Thoracic aorta (tissue), 2 donors: Measurements from ENCODE around the gene SLC7A4. TPM values are rescaled to one million over a fixed set of nuclear protein-coding genes. Genes with fewer than 3 reads are reported as not detected.

ENCODE experiments used
- ATAC-seq: fragments of 150-250 bp; one replicate; pipeline ENCODE4 v1.8.0; 2017; ENCODE audit warnings: low read depth; ENCODE audit not compliant: insufficient number of reproducible peaks, low FRiP score
- DNase-seq: peaks from one replicate; pipeline ENCODE4 v3.0.0-alpha.2; 2020; ENCODE audit warnings: low spot score
- H3K27ac ChIP-seq, 2 donors: fragments of 200-600 bp; sonication (generic); 1 replicate in 1 of 2; 2 replicates in 1 of 2; pipeline ENCODE4 v1.5.1; 2016; ENCODE audit warnings: mild to moderate bottlenecking in 2 of 2, moderate library complexity in 2 of 2
- H3K27me3 ChIP-seq: fragments of 200-600 bp; sonication (generic); replicated peaks from 2 replicates; pipeline ENCODE4 v1.6.0; 2016; ENCODE audit warnings: mild to moderate bottlenecking; ENCODE audit not compliant: insufficient read depth
- H3K36me3 ChIP-seq: fragments of 200-600 bp; sonication (generic); one replicate; pipeline ENCODE4 v1.5.1; 2016
- H3K4me1 ChIP-seq, 2 donors: fragments of 200-600 bp; sonication (generic); 1 replicate in 1 of 2; 2 replicates in 1 of 2; pipeline versions ENCODE4 v1.5.1 to v1.6.0; 2016; ENCODE audit warnings: low read depth in 2 of 2, mild to moderate bottlenecking in 1 of 2; ENCODE audit not compliant: control insufficient read depth in 1 of 2
- H3K4me3 ChIP-seq: fragments of 200-600 bp; sonication (generic); 2 replicates; pipeline ENCODE4 v1.5.1; 2016; ENCODE audit warnings: mild to moderate bottlenecking
- H3K9me3 ChIP-seq: fragments of 200-600 bp; sonication (generic); 2 replicates; pipeline ENCODE4 v1.5.1; 2016
- CTCF ChIP-seq: fragments of 200-600 bp; sonication (generic); IDR thresholded peaks from one replicate; pipeline ENCODE4 v1.5.1; 2019; ENCODE audit warnings: antibody characterized with exemption
- total RNA-seq, 2 donors: library from RNA; depleted of rRNA; stranded (reverse); fragments of >200 nt; gene quantifications; one replicate each; pipeline versions ENCODE4 v1.1.0 to v1.2.3, GENCODE V29; 2016

The SLC7A4 gene
- total RNA-seq, 2 donors from 2014 or later: 1.2 TPM; not detected in 1

DNA sequence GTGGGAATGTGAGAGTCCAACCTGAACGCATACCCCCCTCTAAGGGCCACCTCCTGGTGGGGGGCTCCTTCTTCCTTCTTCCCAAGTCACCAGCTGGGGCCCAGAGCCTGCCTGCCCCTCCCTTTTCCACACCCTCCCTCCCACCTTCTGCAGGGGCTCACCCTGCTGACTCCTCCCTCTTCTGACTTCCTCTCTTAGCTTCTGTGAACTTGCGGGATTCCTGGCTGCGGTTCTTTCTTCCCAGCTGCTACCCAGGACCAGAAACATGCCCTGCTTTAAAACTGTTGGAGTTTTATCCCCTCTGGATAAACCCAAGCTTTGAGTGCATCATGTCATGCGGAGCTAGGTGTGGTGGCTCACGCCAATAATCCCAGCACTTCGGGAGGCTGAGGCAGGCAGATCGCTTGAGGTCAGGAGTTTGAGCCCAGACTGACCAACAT lies 23.5 kb upstream of the SLC7A4 start:
- ATAC-seq: no peak
- no peak for DNase-seq
- no peaks in the 10 kb centered on the region for H3K27me3 ChIP-seq
- no peak for TF ChIP-seq CTCF
- no peak overlapping the region for H3K27ac ChIP-seq
- H3K4me3 ChIP-seq: no peak overlapping the region
- no peaks in the 10 kb centered on the region for H3K9me3 ChIP-seq
- H3K36me3 ChIP-seq: no peaks in the 10 kb centered on the region
- H3K4me1 ChIP-seq: no peaks in the 10 kb centered on the region

GRCh38 chr22:21055564-21055834 lies 23.1 kb upstream of the SLC7A4 start:
- no peak for DNase-seq
- H3K36me3 ChIP-seq: no peaks in the 10 kb centered on the region
- no peak overlapping the region for H3K4me3 ChIP-seq
- H3K27ac ChIP-seq: no peak overlapping the region
- no peak for TF ChIP-seq CTCF
- no peaks in the 10 kb centered on the region for H3K9me3 ChIP-seq
- H3K27me3 ChIP-seq: no peaks in the 10 kb centered on the region
- no peaks in the 10 kb centered on the region for H3K4me1 ChIP-seq
- no peak for ATAC-seq

DNA sequence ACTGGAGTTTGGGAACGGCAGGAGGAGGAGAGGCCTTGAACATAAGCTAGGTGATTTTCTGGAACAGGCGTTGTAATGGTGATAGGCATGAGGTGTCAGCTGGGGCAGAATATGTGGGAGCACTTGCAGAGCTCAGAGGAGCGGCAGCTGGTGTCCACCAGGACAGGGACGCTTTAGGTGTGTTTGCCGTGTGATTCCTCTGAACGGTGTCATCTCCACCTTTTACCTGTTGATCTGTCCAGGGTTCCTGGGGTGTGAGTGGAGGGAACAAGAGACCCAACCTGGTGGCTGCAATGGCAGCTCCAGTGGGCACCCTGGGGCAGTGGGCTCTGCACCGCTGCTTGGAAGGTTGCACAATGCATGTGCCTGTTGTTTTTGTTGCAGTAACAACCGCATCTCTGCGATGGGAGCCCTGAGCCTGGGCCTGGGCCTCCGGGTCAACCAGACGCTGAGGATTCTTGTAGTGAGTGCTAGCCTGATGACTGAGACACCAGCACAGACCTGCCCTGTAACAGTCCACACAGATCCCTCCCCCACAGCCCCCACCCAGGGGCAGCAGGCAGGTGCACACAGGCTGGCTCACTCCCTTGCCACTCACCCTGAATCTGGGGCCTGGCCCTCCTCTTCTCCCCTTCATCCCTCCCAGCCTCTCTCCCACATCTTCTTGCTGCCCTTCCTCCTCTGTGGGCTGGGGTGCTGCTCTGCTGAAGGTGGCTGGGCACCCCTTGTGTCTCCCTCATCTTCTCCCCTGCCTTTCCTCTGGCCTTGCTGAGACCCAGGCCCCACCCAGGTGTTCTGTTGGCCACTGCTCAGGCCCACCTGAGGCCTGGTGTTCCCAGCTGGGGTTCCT lies 22.6 kb upstream of the SLC7A4 start:
- DNase-seq (no peak), ATAC-seq (no peak)
- no peaks in the 10 kb centered on the region for H3K9me3 ChIP-seq
- H3K27ac ChIP-seq: no peak overlapping the region
- TF ChIP-seq CTCF: no peak
- H3K27me3 ChIP-seq: no peaks in the 10 kb centered on the region
- no peaks in the 10 kb centered on the region for H3K36me3 ChIP-seq
- no peak overlapping the region for H3K4me3 ChIP-seq
- H3K4me1 ChIP-seq: no peaks in the 10 kb centered on the region

DNA sequence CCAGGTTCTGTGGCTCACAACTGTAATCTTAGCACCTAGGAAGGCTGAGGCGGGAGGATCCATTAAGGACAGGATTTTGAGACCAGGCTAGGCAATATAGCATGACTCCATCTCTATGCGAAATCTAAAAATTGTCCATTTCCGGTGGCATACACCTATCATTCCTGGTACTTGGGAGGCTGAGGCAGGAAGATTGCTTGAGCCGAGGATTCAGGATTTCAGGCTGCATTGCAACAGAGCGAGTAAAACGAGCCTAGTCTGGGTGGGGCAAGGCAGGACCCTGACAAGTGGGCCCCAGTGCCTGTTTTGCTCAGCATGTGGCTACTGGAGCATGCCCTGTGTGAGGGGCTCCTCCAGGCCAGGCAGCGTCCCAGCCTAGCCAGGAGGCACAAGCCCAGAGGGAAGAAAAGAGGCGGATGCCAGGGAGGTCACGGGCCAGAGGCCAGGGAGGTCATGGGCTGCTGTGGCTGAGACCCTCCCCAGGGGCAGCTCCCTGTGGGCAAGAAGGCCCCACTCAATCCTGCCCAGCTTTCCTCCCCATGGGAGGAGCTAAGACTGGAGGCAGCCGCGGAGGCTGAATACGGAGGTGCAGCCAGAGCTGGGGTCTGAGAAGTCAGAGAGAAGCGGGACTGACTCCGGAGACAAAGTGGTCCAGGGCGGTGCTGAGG lies 21.8 kb upstream of the SLC7A4 start:
- no peaks in the 10 kb centered on the region for H3K27me3 ChIP-seq
- no peak overlapping the region for H3K4me3 ChIP-seq
- TF ChIP-seq CTCF: no peak
- H3K9me3 ChIP-seq: no peaks in the 10 kb centered on the region
- no peaks in the 10 kb centered on the region for H3K36me3 ChIP-seq
- H3K4me1 ChIP-seq: no peaks in the 10 kb centered on the region
- no peak overlapping the region for H3K27ac ChIP-seq
- DNase-seq (no peak), ATAC-seq (no peak)

DNA sequence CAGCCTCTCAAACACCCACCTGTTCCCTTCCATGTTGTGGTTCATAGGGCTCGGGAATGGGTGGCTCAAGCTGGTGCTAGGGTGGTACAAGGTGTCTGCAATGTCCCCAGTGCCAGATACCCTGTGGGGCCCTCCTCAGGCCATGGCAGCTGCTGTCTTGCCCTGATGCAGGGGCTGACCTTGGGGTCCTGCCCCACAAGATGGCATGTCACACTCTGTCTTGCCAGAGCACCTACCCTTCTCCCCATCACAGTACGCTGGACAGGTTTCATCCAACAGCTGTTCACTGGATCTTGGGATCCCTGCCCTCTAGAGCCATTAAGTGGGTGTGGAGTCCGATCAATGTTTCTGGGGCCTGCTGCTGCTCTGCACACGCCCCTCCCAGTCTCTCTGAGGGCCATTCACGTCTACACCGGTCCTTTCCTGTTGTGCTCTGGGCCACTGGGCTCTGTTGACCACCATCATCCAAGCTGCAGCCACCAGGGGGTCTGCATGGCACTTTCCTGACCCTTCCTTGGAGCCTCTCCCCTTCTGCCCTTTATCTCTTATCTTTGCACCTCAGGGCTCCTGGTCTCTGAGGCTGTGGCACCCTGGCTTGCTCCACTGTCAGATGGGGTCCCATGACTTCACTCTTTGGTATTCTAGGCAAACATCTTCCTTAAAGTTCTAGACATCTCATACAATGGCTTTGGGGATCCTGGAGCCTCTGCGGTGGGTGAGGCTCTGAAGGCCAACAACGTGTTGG lies 20.5 kb upstream of the SLC7A4 start:
- Histone ChIP-seq H3K9me3 (no peaks in the 10 kb centered on the region), H3K4me3 (no peak overlapping the region), H3K27ac (no peak overlapping the region), H3K4me1 (no peaks in the 10 kb centered on the region), H3K36me3 (no peaks in the 10 kb centered on the region), H3K27me3 (no peaks in the 10 kb centered on the region)
- DNase-seq (no peak), ATAC-seq (no peak)
- no peak for TF ChIP-seq CTCF
